Suprapubic skin (tissue), 4 donors: ENCODE data around the gene OR2D3.
"Not testable (repeated sequence)": the region's sequence is repeated elsewhere in the genome, so short reads cannot be mapped to it uniquely, and the experiment has no call there.

ENCODE experiments used
- EP300 ChIP-seq: sonication (generic); formaldehyde crosslinking; IDR thresholded peaks from one replicate; pipeline ENCODE4 v1.6.1; 2017; ENCODE audit warnings: antibody characterized with exemption
- POLR2AphosphoS5 ChIP-seq, 3 donors: sonication (generic); formaldehyde crosslinking; IDR thresholded peaks; one replicate each; pipeline ENCODE4 v1.6.1; 2017; ENCODE audit warnings: antibody characterized with exemption in 3 of 3
- TF ChIP-seq, protein P1 (sequence below), 2 donors: fragments of 200-600 bp in 1 of 2; fragments of 450-650 bp in 1 of 2; sonication (generic) in 1 of 2; IDR thresholded peaks; one replicate each; pipeline ENCODE4 v1.5.1; 2016 to 2019; ENCODE audit warnings: antibody characterized with exemption in 2 of 2, mild to moderate bottlenecking in 1 of 2, moderate library complexity in 1 of 2

DNA sequence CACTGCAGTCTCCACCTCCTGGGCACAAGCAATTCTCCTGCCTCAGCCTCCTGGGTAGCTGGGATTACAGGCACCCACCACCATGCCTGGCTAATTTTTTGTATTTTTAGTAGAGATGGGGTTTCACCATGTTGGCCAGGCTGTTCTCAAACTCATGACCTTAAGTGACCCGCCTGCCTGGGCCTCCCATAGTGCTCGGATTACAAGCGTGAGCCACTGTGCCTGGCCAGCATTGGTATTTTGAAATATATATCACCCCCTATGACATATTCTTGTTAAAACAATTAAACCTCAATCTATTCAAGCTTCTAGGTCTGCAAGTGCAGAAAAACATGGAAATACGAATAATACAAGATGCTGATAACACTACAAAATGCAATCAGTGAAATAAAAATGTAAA lies 49.1 kb downstream of the OR2D3 start:
- not testable (repeated sequence) for TF ChIP-seq EP300; POLR2AphosphoS5 (IDR thresholded peaks at IDR 0.05)
- TF ChIP-seq, protein P1, sequence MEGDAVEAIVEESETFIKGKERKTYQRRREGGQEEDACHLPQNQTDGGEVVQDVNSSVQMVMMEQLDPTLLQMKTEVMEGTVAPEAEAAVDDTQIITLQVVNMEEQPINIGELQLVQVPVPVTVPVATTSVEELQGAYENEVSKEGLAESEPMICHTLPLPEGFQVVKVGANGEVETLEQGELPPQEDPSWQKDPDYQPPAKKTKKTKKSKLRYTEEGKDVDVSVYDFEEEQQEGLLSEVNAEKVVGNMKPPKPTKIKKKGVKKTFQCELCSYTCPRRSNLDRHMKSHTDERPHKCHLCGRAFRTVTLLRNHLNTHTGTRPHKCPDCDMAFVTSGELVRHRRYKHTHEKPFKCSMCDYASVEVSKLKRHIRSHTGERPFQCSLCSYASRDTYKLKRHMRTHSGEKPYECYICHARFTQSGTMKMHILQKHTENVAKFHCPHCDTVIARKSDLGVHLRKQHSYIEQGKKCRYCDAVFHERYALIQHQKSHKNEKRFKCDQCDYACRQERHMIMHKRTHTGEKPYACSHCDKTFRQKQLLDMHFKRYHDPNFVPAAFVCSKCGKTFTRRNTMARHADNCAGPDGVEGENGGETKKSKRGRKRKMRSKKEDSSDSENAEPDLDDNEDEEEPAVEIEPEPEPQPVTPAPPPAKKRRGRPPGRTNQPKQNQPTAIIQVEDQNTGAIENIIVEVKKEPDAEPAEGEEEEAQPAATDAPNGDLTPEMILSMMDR (IDR thresholded peaks at IDR 0.05), result not testable (repeated sequence)
